NCI-H345 treated with DMSO at 0.1 percent for 48 hours (cell line): ENCODE data around the gene C12orf42.
A peak's percentile ranks its signal among the peaks of the same experiment; 100 is the strongest.
"Not testable (repeated sequence)": the region's sequence is repeated elsewhere in the genome, so short reads cannot be mapped to it uniquely, and the experiment has no call there.

Experiments
- DNase-seq: peaks from one replicate; lab custom pipeline; 2025; ENCODE audit not compliant: unreplicated experiment; lab: John Stamatoyannopoulos, UW

Gene C12orf42

GRCh38 chr12:103425674-103426073, 70.1 kb downstream of the C12orf42 start:
- DNase-seq: not testable (repeated sequence)

GRCh38 chr12:103424849-103425586, 70.8 kb downstream of the C12orf42 start:
- not testable (repeated sequence) for DNase-seq

GRCh38 chr12:103423516-103423910, 72.3 kb downstream of the C12orf42 start:
- DNase-seq: no peak

- DNase-seq: no peak
Observed at GRCh38 chr12:103422746-103423515, 72.8 kb downstream of the C12orf42 start.

GRCh38 chr12:103422328-103422727, 73.4 kb downstream of the C12orf42 start:
- no peak for DNase-seq

- no peak for DNase-seq
Observed at GRCh38 chr12:103421402-103421801, 74.4 kb downstream of the C12orf42 start.

GRCh38 chr12:103415681-103416080, 80.1 kb downstream of the C12orf42 start:
- DNase-seq: no peak

GRCh38 chr12:103401421-103401820, 94.3 kb downstream of the C12orf42 start:
- no peak for DNase-seq

GRCh38 chr12:103399986-103400385, 95.8 kb downstream of the C12orf42 start:
- no peak for DNase-seq

GRCh38 chr12:103397536-103397935, 98.2 kb downstream of the C12orf42 start:
- no peak for DNase-seq

- no peak for DNase-seq
Observed at GRCh38 chr12:103392722-103393121, 103.0 kb downstream of the C12orf42 start.

GRCh38 chr12:103391103-103391502, 104.7 kb downstream of the C12orf42 start:
- DNase-seq: no peak

- peak; percentile 90 for DNase-seq
Observed at GRCh38 chr12:103387385-103387784, 108.4 kb downstream of the C12orf42 start.

- DNase-seq: no peak
Observed at GRCh38 chr12:103386451-103386850, 109.3 kb downstream of the C12orf42 start.

GRCh38 chr12:103382736-103383346, 112.9 kb downstream of the C12orf42 start:
- no peak for DNase-seq

- no peak for DNase-seq
Observed at GRCh38 chr12:103382119-103382518, 113.6 kb downstream of the C12orf42 start.

- no peak for DNase-seq
Observed at GRCh38 chr12:103379670-103380069, 116.1 kb downstream of the C12orf42 start.

GRCh38 chr12:103373088-103373523, 122.7 kb downstream of the C12orf42 start:
- peak; percentile 98 for DNase-seq

GRCh38 chr12:103369929-103370328, 125.8 kb downstream of the C12orf42 start:
- DNase-seq: no peak

- DNase-seq: no peak
Observed at GRCh38 chr12:103368167-103368566, 127.6 kb downstream of the C12orf42 start.

GRCh38 chr12:103354403-103354802, 141.4 kb downstream of the C12orf42 start:
- DNase-seq: no peak

- DNase-seq: no peak
Observed at GRCh38 chr12:103353913-103354312, 141.9 kb downstream of the C12orf42 start.
